Hepatocyte (in vitro differentiated cells): ENCODE measurements around the gene PDYN. TPM values are rescaled to one million over a fixed set of nuclear protein-coding genes. Genes with fewer than 3 reads are reported as not detected.

Source experiments
- DNase-seq: peaks from one replicate; pipeline ENCODE4 v3.0.0-alpha.2; 2016; ENCODE audit warnings: low spot score
- H2AFZ ChIP-seq: fragments of 200-600 bp; sonication (generic); 2 replicates; pipeline ENCODE4 v1.6.0; 2016; ENCODE audit warnings: antibody characterized with exemption, mild to moderate bottlenecking
- H3K27ac ChIP-seq: fragments of 200-600 bp; sonication (generic); 2 replicates; pipeline ENCODE4 v1.5.1; 2016; ENCODE audit warnings: mild to moderate bottlenecking
- H3K27me3 ChIP-seq: fragments of 200-600 bp; sonication (generic); 2 replicates; pipeline ENCODE4 v1.6.1; 2016
- H3K36me3 ChIP-seq: fragments of 200-600 bp; sonication (generic); replicated peaks from 2 replicates; pipeline ENCODE4 v1.5.1; 2016; ENCODE audit warnings: low read depth; ENCODE audit not compliant: insufficient read depth
- H3K4me1 ChIP-seq: fragments of 200-600 bp; sonication (generic); 2 replicates; pipeline ENCODE4 v1.5.1; 2016; ENCODE audit warnings: mild to moderate bottlenecking, moderate library complexity; ENCODE audit not compliant: insufficient read depth
- H3K4me2 ChIP-seq: fragments of 200-600 bp; sonication (generic); 2 replicates; pipeline ENCODE4 v1.6.0; 2016
- H3K4me3 ChIP-seq: fragments of 200-600 bp; sonication (generic); 2 replicates; pipeline ENCODE4 v1.5.1; 2016; ENCODE audit warnings: mild to moderate bottlenecking
- H3K79me2 ChIP-seq: fragments of 200-600 bp; sonication (generic); 2 replicates; pipeline ENCODE4 v1.6.0; 2017; ENCODE audit warnings: mild to moderate bottlenecking
- H3K9me2 ChIP-seq: fragments of 200-600 bp; sonication (generic); replicated peaks from 2 replicates; pipeline ENCODE4 v1.6.0; 2017; ENCODE audit warnings: mild to moderate bottlenecking; ENCODE audit not compliant: insufficient read depth
- H3K9me3 ChIP-seq: fragments of 200-600 bp; sonication (generic); 2 replicates; pipeline ENCODE4 v1.5.1; 2016; ENCODE audit warnings: low read depth, mild to moderate bottlenecking
- H4K20me1 ChIP-seq: fragments of 200-600 bp; sonication (generic); 2 replicates; pipeline ENCODE4 v1.6.0; 2016; ENCODE audit warnings: mild to moderate bottlenecking; ENCODE audit not compliant: insufficient read depth, poor library complexity, severe bottlenecking
- EZH2 ChIP-seq: fragments of 200-600 bp; sonication (generic); IDR thresholded peaks from 2 replicates; pipeline ENCODE4 v1.6.1; 2016; ENCODE audit warnings: antibody characterized with exemption, mild to moderate bottlenecking, borderline replicate concordance
- EZH2phosphoT487 ChIP-seq: fragments of 200-600 bp; sonication (generic); IDR thresholded peaks from one replicate; pipeline ENCODE4 v1.6.1; 2018; ENCODE audit warnings: antibody characterized with exemption, mild to moderate bottlenecking, low read depth, moderate library complexity; ENCODE audit not compliant: unreplicated experiment, severe bottlenecking
- WGBS: methylation state at CpG from one replicate; pipeline ENCODE4 v1.1.6; 2016; ENCODE audit warnings: low lambda C conversion rate; ENCODE audit errors: missing lambda C conversion rate; 5-methylcytosine and 5-hydroxymethylcytosine counted together
- polyA plus RNA-seq: library from polyadenylated mRNA; unstranded; fragments of >200 nt; fragmentation: Nextera tagmentation; extraction: Ambion mirVana; gene quantifications from 2 replicates; pipeline ENCODE4 v1.2.1, GENCODE V29; 2016
- total RNA-seq: library from RNA; depleted of rRNA; stranded (reverse); fragments of >200 nt; gene quantifications from 2 replicates; pipeline ENCODE4 v1.2.3, GENCODE V29; 2014
- TF ChIP-seq, protein P1 (sequence below): fragments of 200-600 bp; sonication (generic); IDR thresholded peaks from 2 replicates; pipeline ENCODE4 v1.5.1; 2016; ENCODE audit warnings: antibody characterized with exemption, mild to moderate bottlenecking; ENCODE audit not compliant: poor library complexity

PDYN gene
- total and polyA plus RNA-seq, 2 experiments from 2014 or later: not detected

DNA sequence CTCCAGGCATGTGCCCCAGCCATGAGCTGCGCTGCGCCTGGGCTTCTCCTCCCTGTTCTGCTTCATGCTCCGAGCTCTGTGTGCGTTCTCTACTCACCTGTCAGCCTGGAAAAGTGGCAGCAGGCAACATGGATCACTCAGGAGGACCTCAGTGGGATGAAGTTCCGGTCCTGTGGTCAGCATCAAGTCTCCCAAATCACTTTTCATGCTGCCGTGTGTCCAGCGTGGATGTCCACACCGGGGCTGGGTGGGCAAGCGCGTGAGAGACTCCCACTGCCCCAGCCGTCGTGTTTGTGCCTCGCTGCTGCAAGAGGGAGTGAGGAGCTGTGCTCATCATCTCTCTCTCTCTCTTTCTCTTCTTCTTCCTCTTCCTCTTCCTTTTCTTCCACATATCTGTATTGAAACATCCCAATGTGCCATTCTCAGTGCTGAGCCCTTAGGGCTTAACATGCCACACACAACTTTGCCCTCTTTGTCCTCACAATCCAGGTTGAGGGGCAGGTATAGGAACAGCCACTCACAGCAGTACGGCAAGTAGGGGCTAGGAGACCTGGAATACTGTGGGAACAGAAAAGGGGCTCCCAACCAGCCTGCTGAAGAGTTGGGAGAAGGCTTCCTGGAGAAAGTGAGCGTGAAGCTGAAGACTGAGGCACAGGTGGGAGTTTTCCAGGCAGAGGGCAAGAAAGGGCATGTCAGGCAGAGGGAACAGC lies 3.8 kb upstream of the PDYN start:
- Histone ChIP-seq H3K4me1 (no peaks in the 10 kb centered on the region), H3K36me3 (no peaks in the 10 kb centered on the region), H3K9me3 (no peaks in the 10 kb centered on the region), H3K9me2 (no peaks in the 10 kb centered on the region), H2AFZ (no peak overlapping the region), H3K27ac (no peak overlapping the region), H3K27me3 (peaks cover 34% of the 10 kb centered on the region), H3K4me3 (no peak overlapping the region), H3K4me2 (no peak overlapping the region), H3K79me2 (no peaks in the 10 kb centered on the region), H4K20me1 (no peaks in the 10 kb centered on the region)
- WGBS: 85% methylated on average over 15 of the region's 15 CpGs
- DNase-seq: no peak
- TF ChIP-seq EZH2phosphoT487: no peak
- TF ChIP-seq, protein P1, sequence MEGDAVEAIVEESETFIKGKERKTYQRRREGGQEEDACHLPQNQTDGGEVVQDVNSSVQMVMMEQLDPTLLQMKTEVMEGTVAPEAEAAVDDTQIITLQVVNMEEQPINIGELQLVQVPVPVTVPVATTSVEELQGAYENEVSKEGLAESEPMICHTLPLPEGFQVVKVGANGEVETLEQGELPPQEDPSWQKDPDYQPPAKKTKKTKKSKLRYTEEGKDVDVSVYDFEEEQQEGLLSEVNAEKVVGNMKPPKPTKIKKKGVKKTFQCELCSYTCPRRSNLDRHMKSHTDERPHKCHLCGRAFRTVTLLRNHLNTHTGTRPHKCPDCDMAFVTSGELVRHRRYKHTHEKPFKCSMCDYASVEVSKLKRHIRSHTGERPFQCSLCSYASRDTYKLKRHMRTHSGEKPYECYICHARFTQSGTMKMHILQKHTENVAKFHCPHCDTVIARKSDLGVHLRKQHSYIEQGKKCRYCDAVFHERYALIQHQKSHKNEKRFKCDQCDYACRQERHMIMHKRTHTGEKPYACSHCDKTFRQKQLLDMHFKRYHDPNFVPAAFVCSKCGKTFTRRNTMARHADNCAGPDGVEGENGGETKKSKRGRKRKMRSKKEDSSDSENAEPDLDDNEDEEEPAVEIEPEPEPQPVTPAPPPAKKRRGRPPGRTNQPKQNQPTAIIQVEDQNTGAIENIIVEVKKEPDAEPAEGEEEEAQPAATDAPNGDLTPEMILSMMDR: no peak
- TF ChIP-seq EZH2: no peak

DNA sequence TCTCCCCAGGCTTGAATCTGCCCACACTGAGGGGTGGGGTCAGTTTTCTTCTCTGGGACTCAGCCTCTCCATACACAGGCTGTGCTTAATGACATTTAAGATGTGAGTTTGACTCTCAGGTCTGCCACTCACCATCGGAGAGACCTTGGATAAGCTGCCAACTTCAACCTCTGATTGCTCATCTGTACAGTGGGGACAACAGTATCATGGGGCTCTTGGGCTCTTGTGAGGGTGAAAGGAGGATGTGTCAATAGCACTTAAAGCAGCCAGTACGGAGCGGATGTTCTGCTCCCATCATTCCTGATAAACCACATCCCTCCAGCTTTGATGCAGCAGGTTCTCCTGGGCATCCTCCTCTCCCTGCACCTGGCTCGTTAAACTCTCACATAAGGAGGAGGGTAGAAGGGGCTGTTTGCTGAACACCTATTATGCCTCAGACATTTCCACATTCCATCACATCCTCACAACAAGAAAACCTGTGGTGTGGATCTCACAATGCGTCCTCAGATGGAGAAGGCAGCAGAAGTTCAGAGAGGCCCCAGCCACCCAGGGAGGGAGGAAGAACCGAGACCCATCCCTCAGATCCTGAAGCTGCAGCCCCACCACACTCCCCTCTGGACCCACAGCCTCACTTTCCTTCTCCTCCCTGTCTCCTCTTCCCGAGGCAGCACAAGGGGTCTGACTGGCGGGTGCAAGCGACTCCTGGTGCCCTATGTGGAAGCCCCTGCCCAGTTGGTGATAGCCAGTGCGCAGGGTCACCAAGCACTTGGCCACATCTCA lies 1.9 kb upstream of the PDYN start:
- Histone ChIP-seq H3K27ac (no peak overlapping the region), H3K36me3 (no peaks in the 10 kb centered on the region), H4K20me1 (no peaks in the 10 kb centered on the region), H3K27me3 (peaks cover 41% of the 10 kb centered on the region), H3K9me2 (no peaks in the 10 kb centered on the region), H3K4me3 (no peak overlapping the region), H3K4me1 (no peaks in the 10 kb centered on the region), H3K4me2 (no peak overlapping the region), H2AFZ (no peak overlapping the region), H3K9me3 (no peaks in the 10 kb centered on the region), H3K79me2 (no peaks in the 10 kb centered on the region)
- 89% methylated on average over 10 of the region's 10 CpGs for WGBS
- TF ChIP-seq EZH2phosphoT487 (no peak), EZH2 (no peak)
- TF ChIP-seq, protein P1: no peak
- DNase-seq: no peak

GRCh38 chr20:1994627-1995026 lies 769 bp upstream of the PDYN start:
- Histone ChIP-seq H3K36me3 (no peaks in the 10 kb centered on the region), H3K9me2 (no peaks in the 10 kb centered on the region), H3K4me1 (no peaks in the 10 kb centered on the region), H3K27ac (no peak overlapping the region), H2AFZ (no peak overlapping the region), H3K4me2 (no peak overlapping the region), H3K27me3 (peaks cover 48% of the 10 kb centered on the region), H4K20me1 (no peaks in the 10 kb centered on the region), H3K9me3 (no peaks in the 10 kb centered on the region), H3K79me2 (no peaks in the 10 kb centered on the region), H3K4me3 (no peak overlapping the region)
- TF ChIP-seq EZH2 (no peak), EZH2phosphoT487 (no peak)
- TF ChIP-seq, protein P1: no peak
- WGBS: 93% methylated on average over 14 of the region's 14 CpGs
- no peak for DNase-seq
